SK-N-SH (cell line): ENCODE data around the gene TUBA8. TPM values are rescaled to one million over a fixed set of nuclear protein-coding genes. Genes with fewer than 3 reads are reported as not detected.

ENCODE experiments used
- CTCF ChIA-PET: fragments of 300-600, 350-600 bp; formaldehyde crosslinking; extraction: SDS; loops from one replicate; lab custom pipeline; 2021; lab: Yijun Ruan, JAX
- POLR2A ChIA-PET: fragments of 350-600 bp; sonication (Branson Sonifier 250); formaldehyde crosslinking; extraction: SDS; loops from one replicate; lab custom pipeline; 2020; ENCODE audit warnings: antibody characterized with exemption, inconsistent platforms; lab: Yijun Ruan, JAX
- DNase-seq: peaks from one replicate; pipeline ENCODE4 v3.0.0; 2012
- H2AFZ ChIP-seq: fragments of 200-600 bp; sonication (generic); 2 replicates; pipeline ENCODE4 v1.8.1; 2016; ENCODE audit warnings: antibody characterized with exemption, mild to moderate bottlenecking, low read depth
- H3F3A ChIP-seq: fragments of 200-600 bp; sonication (generic); replicated peaks from 2 replicates; pipeline ENCODE3; 2016; ENCODE audit warnings: antibody characterized with exemption, mild to moderate bottlenecking; ENCODE audit not compliant: insufficient read depth
- H3K27ac ChIP-seq, 2 experiments: fragments of 200-500 bp in 1 of 2; fragments of 200-600 bp in 1 of 2; sonication (Bioruptor generic) in 1 of 2; sonication (generic), shearing (Covaris generic) in 1 of 2; 2 replicates each; pipeline versions ENCODE4 v1.5.1 to v1.6.1; 2014 to 2016; ENCODE audit warnings: low read depth in 2 of 2, inconsistent platforms in 1 of 2, low read length in 1 of 2, mild to moderate bottlenecking in 1 of 2, mixed read lengths in 1 of 2
- H3K27me3 ChIP-seq: fragments of 200-600 bp; sonication (generic), shearing (Covaris generic); 2 replicates; pipeline ENCODE4 v1.6.1; 2016; ENCODE audit warnings: mixed run types; ENCODE audit not compliant: insufficient read depth
- H3K36me3 ChIP-seq, 2 experiments: fragments of 200-500 bp in 1 of 2; fragments of 200-600 bp in 1 of 2; sonication (Bioruptor generic) in 1 of 2; sonication (generic) in 1 of 2; replicated peaks in 1 of 2; 2 replicates each; pipeline versions ENCODE3 to v1.5.1; 2014 to 2016; ENCODE audit warnings: low read length in 1 of 2, mild to moderate bottlenecking in 1 of 2; ENCODE audit not compliant: insufficient read depth in 2 of 2, control insufficient read depth in 1 of 2
- H3K4me1 ChIP-seq, 2 experiments: fragments of 200-500 bp in 1 of 2; fragments of 200-600 bp in 1 of 2; sonication (Bioruptor generic) in 1 of 2; sonication (generic), shearing (Covaris generic) in 1 of 2; 2 replicates each; pipeline versions ENCODE4 v1.5.1 to v1.6.1; 2014 to 2016; ENCODE audit warnings: low read depth in 1 of 2, low read length in 1 of 2, mixed run types in 1 of 2; ENCODE audit not compliant: insufficient read depth in 2 of 2, control insufficient read depth in 1 of 2
- H3K4me2 ChIP-seq: fragments of 200-600 bp; sonication (generic), shearing (Covaris generic); 2 replicates; pipeline ENCODE4 v1.6.1; 2017; ENCODE audit warnings: mixed run types
- H3K4me3 ChIP-seq, 2 experiments: fragments of 200-500 bp in 1 of 2; fragments of 200-600 bp in 1 of 2; sonication (Bioruptor generic) in 1 of 2; sonication (generic), shearing (Covaris generic) in 1 of 2; 2 replicates each; pipeline versions ENCODE4 v1.5.1 to v1.8.1; 2014 to 2016; ENCODE audit warnings: low read depth in 2 of 2, inconsistent platforms in 1 of 2, low read length in 1 of 2, mild to moderate bottlenecking in 1 of 2, mixed read lengths in 1 of 2, moderate library complexity in 1 of 2
- H3K79me2 ChIP-seq: fragments of 200-600 bp; sonication (generic); 2 replicates; pipeline ENCODE4 v1.8.1; 2017; ENCODE audit warnings: mild to moderate bottlenecking; ENCODE audit not compliant: insufficient read depth
- H3K9ac ChIP-seq: fragments of 200-600 bp; sonication (generic); 2 replicates; pipeline ENCODE4 v1.6.1; 2017; ENCODE audit warnings: mixed run types
- H3K9me2 ChIP-seq: fragments of 200-600 bp; sonication (generic); 2 replicates; pipeline ENCODE4 v1.6.1; 2017; ENCODE audit warnings: mixed run types
- H3K9me3 ChIP-seq: fragments of 200-600 bp; sonication (generic); 2 replicates; pipeline ENCODE4 v1.6.1; 2017; ENCODE audit warnings: mixed run types, mild to moderate bottlenecking, moderate library complexity
- H4K20me1 ChIP-seq: fragments of 200-600 bp; sonication (generic); 2 replicates; pipeline ENCODE4 v1.6.1; 2017; ENCODE audit warnings: mild to moderate bottlenecking, mixed run types; ENCODE audit not compliant: insufficient read depth
- EP300 ChIP-seq, 2 experiments: IDR thresholded peaks; 2 replicates each; pipeline versions ENCODE4 v1.4.0 to v1.6.1; 2012; ENCODE audit warnings: borderline replicate concordance in 1 of 2, low read depth in 1 of 2, low read length in 1 of 2
- EZH2phosphoT487 ChIP-seq: fragments of 200-600 bp; sonication (generic); IDR thresholded peaks from 2 replicates; pipeline ENCODE4 v1.6.1; 2017; ENCODE audit warnings: low read depth, mixed run types, mild to moderate bottlenecking, antibody characterized with exemption, moderate library complexity, borderline replicate concordance
- GABPA ChIP-seq: IDR thresholded peaks from 2 replicates; pipeline ENCODE4 v1.4.0; 2012; ENCODE audit warnings: low read depth, mild to moderate bottlenecking
- GATA2 ChIP-seq: sonication (generic); formaldehyde crosslinking; IDR thresholded peaks from 2 replicates; pipeline ENCODE4 v1.5.0; 2020; ENCODE audit warnings: mild to moderate bottlenecking, missing genetic modification reagents
- MEF2A ChIP-seq: IDR thresholded peaks from 2 replicates; pipeline ENCODE4 v1.4.0; 2012; ENCODE audit warnings: low read depth, borderline replicate concordance
- NFIC ChIP-seq: IDR thresholded peaks from 2 replicates; pipeline ENCODE4 v1.4.0; 2012; ENCODE audit warnings: borderline replicate concordance
- RCOR1 ChIP-seq: fragments of 150-350 bp; IDR thresholded peaks from 2 replicates; pipeline ENCODE4 v1.6.1; 2017; ENCODE audit warnings: antibody characterized with exemption, low read length
- WGBS: methylation state at CpG from one replicate; pipeline ENCODE4 v1.1.6; 2017; ENCODE audit warnings: low lambda C conversion rate; 5-methylcytosine and 5-hydroxymethylcytosine counted together
- polyA plus RNA-seq, 3 experiments: library from polyadenylated mRNA; depleted of rRNA; stranded (reverse); fragments of >200 nt; gene quantifications; 2 replicates each; pipeline ENCODE4 v1.2.3, GENCODE V29; 2012
- TF ChIP-seq, protein P1 (sequence below): IDR thresholded peaks from 2 replicates; pipeline ENCODE4 v1.6.1; 2012; ENCODE audit warnings: mild to moderate bottlenecking, low read depth, low read length, moderate library complexity
- TF ChIP-seq, protein P2 (sequence below): IDR thresholded peaks from 2 replicates; pipeline ENCODE4; 2012
- TF ChIP-seq, protein P3 (sequence below): IDR thresholded peaks from 2 replicates; pipeline ENCODE4 v1.4.0; 2012; ENCODE audit warnings: low read depth

The TUBA8 gene
- polyA plus RNA-seq, 1 of the 3 experiments (the other 2 are of a cell fraction): 1.7 TPM

- H3K27ac ChIP-seq: no peak overlapping the region
- ChIA-PET CTCF (interaction anchor here (1.2 to 1.6 kb wide), 2 partner anchors 12 to 14 kb away, joined by 3 to 7 read pairs; partner anchors contain the start of gene PEX26), POLR2A (no interaction called here)
- 98% methylated on average over 8 of the region's 8 CpGs for WGBS
- H3K9me3 ChIP-seq: no peaks in the 10 kb centered on the region
- H3K9ac ChIP-seq: no peak overlapping the region
- no peak overlapping the region for H2AFZ ChIP-seq
- H3K4me1 ChIP-seq: no peaks in the 10 kb centered on the region
- H3K36me3 ChIP-seq: peaks cover 22 to 26% of the 10 kb centered on the region in 2 experiments
- no peak for TF ChIP-seq RCOR1
- TF ChIP-seq, all 33 proteins: peak for 0
- DNase-seq: no peak
- Histone ChIP-seq H3K27me3 (no peaks in the 10 kb centered on the region), H3F3A (no peaks in the 10 kb centered on the region), H3K9me2 (no peaks in the 10 kb centered on the region), H3K4me3 (no peak overlapping the region), H3K4me2 (no peak overlapping the region), H4K20me1 (no peaks in the 10 kb centered on the region), H3K79me2 (0 out of 2 replicates have a peak, but pooled peaks cover 5% of the 10 kb centered on the region)
Measured at GRCh38 chr22:18090286-18090685, 20.3 kb upstream of the TUBA8 start.

- no peaks in the 10 kb centered on the region for H3K9me2 ChIP-seq
- no peaks in the 10 kb centered on the region for H3F3A ChIP-seq
- ChIA-PET CTCF (no interaction called here), POLR2A (no interaction called here)
- H3K9ac ChIP-seq: no peak overlapping the region
- H3K27me3 ChIP-seq: no peaks in the 10 kb centered on the region
- H3K4me2 ChIP-seq: no peak overlapping the region
- H3K4me1 ChIP-seq: no peaks in the 10 kb centered on the region
- no peaks in the 10 kb centered on the region for H4K20me1 ChIP-seq
- peaks cover 18 to 24% of the 10 kb centered on the region in 2 experiments for H3K36me3 ChIP-seq
- WGBS: 83% methylated on average over 7 of the region's 7 CpGs
- TF ChIP-seq EP300 (IDR thresholded peaks at IDR 0.05; ENCODE audit: borderline replicate concordance in 1 of 2, low read depth in 1 of 2, low read length in 1 of 2): no peak
- no peak for TF ChIP-seq GABPA
- TF ChIP-seq, protein P1, sequence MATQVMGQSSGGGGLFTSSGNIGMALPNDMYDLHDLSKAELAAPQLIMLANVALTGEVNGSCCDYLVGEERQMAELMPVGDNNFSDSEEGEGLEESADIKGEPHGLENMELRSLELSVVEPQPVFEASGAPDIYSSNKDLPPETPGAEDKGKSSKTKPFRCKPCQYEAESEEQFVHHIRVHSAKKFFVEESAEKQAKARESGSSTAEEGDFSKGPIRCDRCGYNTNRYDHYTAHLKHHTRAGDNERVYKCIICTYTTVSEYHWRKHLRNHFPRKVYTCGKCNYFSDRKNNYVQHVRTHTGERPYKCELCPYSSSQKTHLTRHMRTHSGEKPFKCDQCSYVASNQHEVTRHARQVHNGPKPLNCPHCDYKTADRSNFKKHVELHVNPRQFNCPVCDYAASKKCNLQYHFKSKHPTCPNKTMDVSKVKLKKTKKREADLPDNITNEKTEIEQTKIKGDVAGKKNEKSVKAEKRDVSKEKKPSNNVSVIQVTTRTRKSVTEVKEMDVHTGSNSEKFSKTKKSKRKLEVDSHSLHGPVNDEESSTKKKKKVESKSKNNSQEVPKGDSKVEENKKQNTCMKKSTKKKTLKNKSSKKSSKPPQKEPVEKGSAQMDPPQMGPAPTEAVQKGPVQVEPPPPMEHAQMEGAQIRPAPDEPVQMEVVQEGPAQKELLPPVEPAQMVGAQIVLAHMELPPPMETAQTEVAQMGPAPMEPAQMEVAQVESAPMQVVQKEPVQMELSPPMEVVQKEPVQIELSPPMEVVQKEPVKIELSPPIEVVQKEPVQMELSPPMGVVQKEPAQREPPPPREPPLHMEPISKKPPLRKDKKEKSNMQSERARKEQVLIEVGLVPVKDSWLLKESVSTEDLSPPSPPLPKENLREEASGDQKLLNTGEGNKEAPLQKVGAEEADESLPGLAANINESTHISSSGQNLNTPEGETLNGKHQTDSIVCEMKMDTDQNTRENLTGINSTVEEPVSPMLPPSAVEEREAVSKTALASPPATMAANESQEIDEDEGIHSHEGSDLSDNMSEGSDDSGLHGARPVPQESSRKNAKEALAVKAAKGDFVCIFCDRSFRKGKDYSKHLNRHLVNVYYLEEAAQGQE: no peak
- TF ChIP-seq GATA2 (CRISPR knock-in tag): no peak
- TF ChIP-seq, protein P2, sequence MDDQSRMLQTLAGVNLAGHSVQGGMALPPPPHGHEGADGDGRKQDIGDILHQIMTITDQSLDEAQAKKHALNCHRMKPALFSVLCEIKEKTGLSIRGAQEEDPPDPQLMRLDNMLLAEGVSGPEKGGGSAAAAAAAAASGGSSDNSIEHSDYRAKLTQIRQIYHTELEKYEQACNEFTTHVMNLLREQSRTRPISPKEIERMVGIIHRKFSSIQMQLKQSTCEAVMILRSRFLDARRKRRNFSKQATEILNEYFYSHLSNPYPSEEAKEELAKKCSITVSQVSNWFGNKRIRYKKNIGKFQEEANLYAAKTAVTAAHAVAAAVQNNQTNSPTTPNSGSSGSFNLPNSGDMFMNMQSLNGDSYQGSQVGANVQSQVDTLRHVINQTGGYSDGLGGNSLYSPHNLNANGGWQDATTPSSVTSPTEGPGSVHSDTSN: no peak
- TF ChIP-seq NFIC: no peak
- TF ChIP-seq, protein P3, sequence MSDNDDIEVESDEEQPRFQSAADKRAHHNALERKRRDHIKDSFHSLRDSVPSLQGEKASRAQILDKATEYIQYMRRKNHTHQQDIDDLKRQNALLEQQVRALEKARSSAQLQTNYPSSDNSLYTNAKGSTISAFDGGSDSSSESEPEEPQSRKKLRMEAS: no peak
- TF ChIP-seq MEF2A: no peak
- TF ChIP-seq EZH2phosphoT487: no peak
- H3K79me2 ChIP-seq: 0 out of 2 replicates have a peak, but pooled peaks cover 5% of the 10 kb centered on the region
- no peak overlapping the region for H3K4me3 ChIP-seq
- H3K9me3 ChIP-seq: no peaks in the 10 kb centered on the region
- H2AFZ ChIP-seq: no peak overlapping the region
- DNase-seq: no peak
- no peak overlapping the region for H3K27ac ChIP-seq
Measured at GRCh38 chr22:18091478-18091877, 19.1 kb upstream of the TUBA8 start.
